ENCODE results near the gene BRD4. TPM values are rescaled to one million over a fixed set of nuclear protein-coding genes. Genes with fewer than 3 reads are reported as not detected.

BRD4 gene
- total RNA-seq, 1 donor from 2014 or later, result 14.7 TPM

DNA sequence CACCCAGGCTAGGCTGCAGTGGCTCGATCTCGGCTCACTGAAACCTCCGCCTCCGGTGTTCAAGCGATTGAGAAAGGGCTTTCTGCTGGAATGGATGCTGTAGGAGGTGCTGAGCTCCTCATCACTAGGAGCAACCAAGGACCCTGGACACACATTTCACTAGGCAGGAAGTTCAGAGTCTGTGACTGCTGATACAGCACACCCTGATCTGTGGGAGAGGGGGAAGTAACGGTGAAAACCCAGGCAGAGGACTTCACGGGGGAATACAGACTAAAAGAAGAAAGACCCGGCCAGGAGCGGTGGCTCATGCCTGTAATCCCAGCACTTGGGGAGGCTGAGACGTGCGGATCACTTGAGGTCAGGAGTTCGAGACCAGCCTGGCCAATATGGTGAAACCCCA is 119.6 kb downstream of the BRD4 start:
- DNase-seq (ENCODE audit: low read depth), result no peak
- no peak for TF ChIP-seq CTCF (conservative IDR thresholded peaks at IDR 0.05; ENCODE audit: low read depth, low read length)
- no peak overlapping the region for H3K4me3 ChIP-seq (ENCODE audit: low read depth, low read length)

- no peak overlapping the region for H3K4me3 ChIP-seq (ENCODE audit: low read depth, low read length)
- no peak for TF ChIP-seq CTCF (conservative IDR thresholded peaks at IDR 0.05; ENCODE audit: low read depth, low read length)
- no peak for DNase-seq (ENCODE audit: low read depth)
Observed at GRCh38 chr19:15210323-15210781, 122.0 kb downstream of the BRD4 start.

- no peak for TF ChIP-seq CTCF (conservative IDR thresholded peaks at IDR 0.05; ENCODE audit: low read depth, low read length)
- no peak for DNase-seq (ENCODE audit: low read depth)
- H3K4me3 ChIP-seq (ENCODE audit: low read depth, low read length), result no peak overlapping the region
Observed at GRCh38 chr19:15201374-15202023, 130.8 kb downstream of the BRD4 start.

DNA sequence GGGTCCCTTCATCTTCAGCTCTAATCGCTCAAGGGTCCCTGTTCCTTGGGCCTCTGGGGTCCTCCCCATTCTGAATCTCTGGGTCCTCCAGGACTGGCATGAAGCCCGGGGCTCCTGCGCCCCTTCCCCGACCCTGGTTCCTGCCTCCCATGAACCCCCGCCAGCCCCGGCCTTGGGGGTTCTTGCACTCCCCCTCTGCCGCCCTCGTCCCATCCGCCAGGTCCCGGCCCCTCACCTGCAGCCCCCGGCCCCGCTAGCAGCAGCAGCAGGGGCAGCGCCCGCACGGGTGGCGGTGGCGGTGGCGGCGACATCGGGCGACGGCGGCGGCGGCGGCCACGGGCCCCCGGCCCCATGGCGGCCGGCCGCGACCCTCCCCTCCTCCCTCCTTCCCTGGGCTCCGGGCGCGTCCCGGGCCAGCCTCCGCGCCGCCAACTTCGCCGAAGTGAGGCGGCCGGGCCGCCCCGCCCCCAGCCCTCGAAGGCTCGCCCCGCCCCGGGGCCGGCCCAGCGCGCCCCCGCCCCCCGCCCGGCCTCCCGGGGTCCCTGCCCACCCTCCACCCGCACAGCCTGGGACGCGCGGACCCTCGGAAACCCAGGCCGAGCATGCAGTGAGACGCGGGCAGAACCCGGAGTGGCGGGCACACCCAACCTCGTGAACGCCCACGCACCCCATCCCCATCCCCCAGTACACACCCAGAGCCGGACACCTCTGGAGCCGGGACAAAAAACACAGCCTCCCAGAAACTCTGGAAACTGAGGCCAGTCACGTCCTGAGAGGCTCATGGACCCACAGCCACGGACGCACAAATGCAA is 131.6 kb downstream of the BRD4 start, which contains the start of gene NOTCH3:
NOTCH3 (minus strand) TSS at position 443 of the 812 bp plus-strand sequence; CDS start at position 353, 90 bp downstream.
- no peak for DNase-seq (ENCODE audit: low read depth)
- peak within 1 kb of the TSS; percentile 22 for H3K4me3 ChIP-seq (ENCODE audit: low read depth, low read length)

DNA sequence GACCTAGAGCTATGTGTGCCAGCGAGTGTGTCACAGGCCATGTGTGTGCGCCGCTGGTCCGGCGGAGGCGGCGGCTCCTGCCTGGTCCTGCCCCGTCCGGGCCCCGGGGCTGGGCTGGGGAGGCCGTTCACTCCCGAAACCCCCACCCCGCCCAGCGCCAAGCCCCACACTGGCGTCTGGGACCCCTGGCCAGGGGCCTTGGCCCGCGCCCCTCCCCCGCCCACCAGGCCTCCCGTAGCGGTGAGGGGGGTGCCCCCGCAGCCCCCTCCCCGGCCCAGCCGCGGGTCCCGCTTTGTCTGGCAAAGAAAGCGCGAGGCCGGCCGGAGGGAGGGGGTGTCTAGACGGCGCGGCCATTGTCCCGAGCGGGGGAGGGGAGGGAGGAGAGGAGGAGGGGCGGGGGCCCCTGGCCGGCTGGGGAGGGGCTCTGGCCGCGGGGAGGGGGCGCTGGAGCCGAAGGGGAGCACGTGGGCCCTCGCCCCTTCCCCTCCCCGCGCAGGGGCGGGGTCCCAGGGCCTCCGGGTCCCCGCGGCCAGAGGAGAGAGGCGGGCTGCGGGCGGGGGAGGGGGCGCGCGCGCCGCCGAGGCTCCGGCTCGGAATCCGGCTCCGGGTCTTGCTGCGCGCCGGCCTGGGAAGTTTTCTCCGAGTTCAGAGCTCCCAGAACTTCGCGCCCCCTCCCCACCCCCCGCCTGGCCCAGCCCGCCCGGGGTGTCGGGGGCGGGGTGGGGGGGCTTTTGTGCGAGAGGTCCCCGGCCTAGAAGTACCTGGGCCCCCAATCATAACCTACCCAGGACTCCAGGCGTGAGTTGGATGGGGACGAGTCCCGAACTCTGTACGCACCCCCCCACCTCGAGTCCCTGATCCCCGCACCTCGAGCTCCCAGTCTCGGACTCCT is 132.4 kb downstream of the BRD4 start:
- peak overlapping the region; percentile 22 for H3K4me3 ChIP-seq (ENCODE audit: low read depth, low read length)
- no peak for DNase-seq (ENCODE audit: low read depth)
- no peak for TF ChIP-seq CTCF (conservative IDR thresholded peaks at IDR 0.05; ENCODE audit: low read depth, low read length)

More for the DNA sequence above, 131.6 kb downstream of the BRD4 start, which contains the start of gene NOTCH3:
- TF ChIP-seq CTCF (conservative IDR thresholded peaks at IDR 0.05; ENCODE audit: low read depth, low read length), result no peak

DNA sequence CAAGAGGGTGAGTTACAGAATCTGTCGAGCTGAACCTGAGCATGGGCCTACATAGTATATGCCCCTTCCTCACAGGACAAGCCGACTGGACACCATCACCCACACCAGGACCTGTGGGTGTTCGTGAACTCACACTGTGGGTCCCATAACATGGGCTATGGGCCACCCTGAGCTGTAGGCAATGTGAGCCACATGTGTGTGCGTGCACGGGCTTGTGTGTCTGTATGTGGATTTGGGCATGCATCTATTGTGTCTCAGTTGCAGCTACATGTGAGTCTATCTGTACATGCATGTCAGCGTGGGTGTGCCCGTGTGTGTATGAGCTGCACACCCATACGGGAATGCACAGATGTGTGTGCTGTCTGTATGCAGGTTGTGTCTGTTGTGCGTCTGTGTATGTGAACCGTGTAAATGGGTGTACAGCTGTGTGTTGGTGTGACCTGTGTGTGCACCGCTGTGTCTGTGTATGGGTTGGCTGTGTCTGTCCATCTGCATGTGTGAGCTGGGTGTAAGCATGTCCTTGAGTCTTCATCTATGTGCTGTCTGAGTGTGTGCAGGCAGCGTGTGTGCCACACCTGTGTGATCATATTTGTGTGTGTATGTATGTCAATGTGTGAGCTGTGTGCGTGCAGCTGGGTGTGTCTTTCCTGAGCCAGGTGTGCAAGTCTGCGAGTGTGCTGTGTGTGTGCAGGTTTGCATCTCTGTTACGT is 133.2 kb downstream of the BRD4 start:
- no peak for TF ChIP-seq CTCF (conservative IDR thresholded peaks at IDR 0.05; ENCODE audit: low read depth, low read length)

More for the DNA sequence above, 133.2 kb downstream of the BRD4 start:
- DNase-seq (ENCODE audit: low read depth), result no peak
- no peak overlapping the region for H3K4me3 ChIP-seq (ENCODE audit: low read depth, low read length)
